Measurements from ENCODE around the gene PSORS1C1. TPM values are rescaled to one million over a fixed set of nuclear protein-coding genes. Genes with fewer than 3 reads are reported as not detected.

The PSORS1C1 gene
- total RNA-seq, 1 donor from 2014 or later, result 4.7 TPM

GRCh38 chr6:31111712-31112111, 2.9 kb upstream of the PSORS1C1 start:
- intact Hi-C loops (cut with micrococcal nuclease), result no loop called here
- no peaks in the 10 kb centered on the region for H3K36me3 ChIP-seq

GRCh38 chr6:31112478-31112877, 2.1 kb upstream of the PSORS1C1 start, which contains the start of gene C6orf15:
Gene C6orf15, minus strand, starts transcription at chr6:31112575. Its CDS starts 20 bp downstream, at chr6:31112555.
- Histone ChIP-seq H3K27ac (replicated peaks) (no peak within 1 kb of the TSS), H3K9me3 (replicated peaks) (no peaks in the 10 kb centered on the region), H3K27me3 (ENCODE audit: low read depth) (peaks cover 9% of the 10 kb centered on the region), H3K4me1 (peaks cover 42% of the 10 kb centered on the region), H3K4me3 (no peak within 1 kb of the TSS), H3K36me3 (no peaks in the 10 kb centered on the region)
- intact Hi-C loops (cut with micrococcal nuclease), result no loop called here
- no peak for TF ChIP-seq CTCF (IDR thresholded peaks at IDR 0.05; ENCODE audit: borderline replicate concordance)
- no peak for DNase-seq

More at GRCh38 chr6:31111712-31112111, 2.9 kb upstream of the PSORS1C1 start:
- no peak overlapping the region for H3K4me3 ChIP-seq
- no peak overlapping the region for H3K27ac ChIP-seq (replicated peaks)
- peaks cover 9% of the 10 kb centered on the region for H3K27me3 ChIP-seq (ENCODE audit: low read depth)
- H3K4me1 ChIP-seq, result peaks cover 34% of the 10 kb centered on the region
- no peak for TF ChIP-seq CTCF (IDR thresholded peaks at IDR 0.05; ENCODE audit: borderline replicate concordance)
- no peaks in the 10 kb centered on the region for H3K9me3 ChIP-seq (replicated peaks)
- no peak for DNase-seq

DNA sequence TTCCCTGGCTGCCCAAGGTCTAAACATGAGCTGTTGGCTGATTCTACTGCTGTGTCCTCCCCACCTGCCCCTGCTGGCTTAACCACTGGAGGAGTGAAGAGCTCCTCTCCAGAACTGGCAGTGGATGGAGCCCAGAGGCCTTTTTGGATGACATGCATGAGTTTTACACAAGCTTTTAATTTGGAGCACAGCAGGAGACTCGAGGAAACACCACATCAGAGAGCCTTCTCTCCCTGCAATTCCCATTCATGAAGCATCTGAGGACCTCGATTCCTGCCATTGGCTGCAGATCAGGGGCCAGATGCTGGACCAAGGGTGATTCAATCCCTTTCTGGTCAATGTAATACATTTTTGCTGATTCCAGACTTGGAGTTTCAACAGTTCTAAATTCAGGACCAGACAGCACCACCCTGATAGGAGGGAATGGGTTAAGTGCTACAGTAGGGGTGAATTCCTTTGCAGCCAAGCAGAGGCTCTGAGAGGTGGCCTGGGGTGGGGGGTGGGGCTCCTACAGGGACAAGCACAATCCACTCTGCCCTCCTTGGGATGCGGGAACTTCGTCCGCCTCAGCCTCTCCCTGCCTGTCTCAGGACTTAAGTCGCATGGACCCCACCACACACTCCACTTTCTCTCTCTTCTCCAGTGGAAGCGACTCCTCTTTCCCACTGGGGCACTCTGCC, 599 bp upstream of the PSORS1C1 start:
- intact Hi-C loops (cut with micrococcal nuclease), result no loop called here
- Histone ChIP-seq H3K9me3 (replicated peaks) (no peaks in the 10 kb centered on the region), H3K4me3 (peak overlapping the region; percentile 52), H3K27me3 (ENCODE audit: low read depth) (peaks cover 9% of the 10 kb centered on the region), H3K36me3 (no peaks in the 10 kb centered on the region), H3K27ac (replicated peaks) (peak overlapping the region; percentile 73), H3K4me1 (peaks cover 50% of the 10 kb centered on the region)
- TF ChIP-seq CTCF (IDR thresholded peaks at IDR 0.05; ENCODE audit: borderline replicate concordance), result no peak
- DNase-seq, result no peak

GRCh38 chr6:31114970-31115849, 610 bp downstream of the PSORS1C1 start:
- H3K4me1 ChIP-seq, result peaks cover 50% of the 10 kb centered on the region
- H3K4me3 ChIP-seq, result peak overlapping the region; percentile 52

More at GRCh38 chr6:31114970-31115849, 610 bp downstream of the PSORS1C1 start:
- intact Hi-C loops (cut with micrococcal nuclease), result no loop called here
- peak overlapping the region; percentile 73 for H3K27ac ChIP-seq (replicated peaks)
- no peaks in the 10 kb centered on the region for H3K9me3 ChIP-seq (replicated peaks)
- DNase-seq, result no peak
- TF ChIP-seq CTCF (IDR thresholded peaks at IDR 0.05; ENCODE audit: borderline replicate concordance), result peak; percentile 34
- H3K36me3 ChIP-seq, result no peaks in the 10 kb centered on the region
- no peaks in the 10 kb centered on the region for H3K27me3 ChIP-seq (ENCODE audit: low read depth)
